GM12878 (cell line): ENCODE data around the gene SAMHD1. TPM values are rescaled to one million over a fixed set of nuclear protein-coding genes. Genes with fewer than 3 reads are reported as not detected.
"Not testable (repeated sequence)": the region's sequence is repeated elsewhere in the genome, so short reads cannot be mapped to it uniquely, and the experiment has no call there.

Experiments
- ATAC-seq: fragments of 200-7000 bp; cut with Tn5 transposase; 3 replicates; pipeline ENCODE4 v1.9.1; 2020; ENCODE audit warnings: mild to moderate bottlenecking, moderate library complexity
- BruUV-seq: library from RNA; stranded (reverse); fragments of 400-500 nt; replicated peaks from 2 replicates; lab custom pipeline; 2021; lab: Mats Ljungman, UMichigan
- CTCF ChIA-PET: fragments of 300-600 bp; sonication (Branson Sonifier 250); formaldehyde crosslinking; extraction: SDS; loops from one replicate; lab custom pipeline; 2021; ENCODE audit warnings: inconsistent platforms; lab: Yijun Ruan, JAX
- POLR2A ChIA-PET: fragments of 350-600 bp; formaldehyde crosslinking; extraction: SDS; loops from one replicate; lab custom pipeline; 2021; ENCODE audit warnings: inconsistent platforms; lab: Charles Lee
- RAD21 ChIA-PET: fragments of 300-600 bp; sonication (Branson Sonifier 250); formaldehyde crosslinking; loops from one replicate; lab custom pipeline; 2023; ENCODE audit warnings: antibody characterized with exemption; ENCODE audit not compliant: unreplicated experiment; lab: Charles Lee
- SMC1A ChIA-PET: fragments of 300-600 bp; sonication (Branson Sonifier 250); formaldehyde crosslinking; loops from one replicate; lab custom pipeline; 2023; ENCODE audit not compliant: unreplicated experiment, uncharacterized antibody; lab: Charles Lee
- DNase-seq: peaks from one replicate; pipeline ENCODE4 v3.0.0-alpha.2; 2011; ENCODE audit warnings: low read depth, low spot score
- FAIRE-seq: peaks from 3 replicates; lab custom pipeline; 2011; peaks lifted over from hg19 to GRCh38; lab: Jason Lieb, UNC
- H2AFZ ChIP-seq: 2 replicates; pipeline ENCODE4 v1.6.0; 2011; ENCODE audit warnings: low read depth, low read length, control low read depth; ENCODE audit not compliant: control insufficient read depth
- H3K27ac ChIP-seq: 2 replicates; pipeline ENCODE4 v1.5.1; 2011; ENCODE audit warnings: control low read depth; ENCODE audit not compliant: control insufficient read depth, insufficient read depth
- H3K27me3 ChIP-seq, 2 experiments: replicated peaks in 1 of 2; 2 replicates each; pipeline versions ENCODE4 v1.6.0 to v1.6.1; 2011; ENCODE audit warnings: low read length in 1 of 2; ENCODE audit not compliant: control insufficient read depth in 2 of 2, insufficient read depth in 2 of 2
- H3K36me3 ChIP-seq, 2 experiments: 2 replicates each; pipeline ENCODE4 v1.5.1; 2011; ENCODE audit warnings: low read length in 1 of 2; ENCODE audit not compliant: control insufficient read depth in 2 of 2, insufficient read depth in 2 of 2
- H3K4me1 ChIP-seq: 2 replicates; pipeline ENCODE4 v1.6.1; 2011; ENCODE audit warnings: mild to moderate bottlenecking, low read length, moderate library complexity, mixed read lengths; ENCODE audit not compliant: control insufficient read depth, insufficient read depth
- H3K4me2 ChIP-seq: 2 replicates; pipeline ENCODE4 v1.6.0; 2011; ENCODE audit warnings: control low read depth; ENCODE audit not compliant: control insufficient read depth, insufficient read depth
- H3K4me3 ChIP-seq: fragments of 200-600 bp; sonication (generic); 2 replicates; pipeline ENCODE4 v1.5.1; 2016
- H3K79me2 ChIP-seq: 2 replicates; pipeline ENCODE4 v1.6.0; 2011; ENCODE audit warnings: low read length; ENCODE audit not compliant: control insufficient read depth, insufficient read depth
- H3K9ac ChIP-seq: 2 replicates; pipeline ENCODE4 v1.8.0; 2011; ENCODE audit warnings: low read length, control low read depth, mixed read lengths; ENCODE audit not compliant: control insufficient read depth, insufficient read depth
- H3K9me3 ChIP-seq: replicated peaks from 3 replicates; pipeline ENCODE4 v1.5.1; 2011; ENCODE audit warnings: mild to moderate bottlenecking, low read length; ENCODE audit not compliant: control insufficient read depth, insufficient read depth
- H4K20me1 ChIP-seq: 2 replicates; pipeline ENCODE4 v1.6.0; 2011; ENCODE audit not compliant: control insufficient read depth, insufficient read depth
- BCL3 ChIP-seq: IDR thresholded peaks from 2 replicates; pipeline ENCODE4 v1.6.1; 2011; ENCODE audit warnings: borderline replicate concordance, low read depth, mild to moderate bottlenecking, moderate library complexity, low read length; ENCODE audit not compliant: insufficient read depth, poor library complexity, severe bottlenecking
- CREM ChIP-seq: IDR thresholded peaks from 2 replicates; pipeline ENCODE4 v1.6.1; 2014; ENCODE audit warnings: antibody characterized with exemption, low read depth
- EED ChIP-seq: sonication (generic); IDR thresholded peaks from 2 replicates; pipeline ENCODE4 v1.6.1; 2016; ENCODE audit warnings: antibody characterized with exemption, low read depth
- FOXM1 ChIP-seq: IDR thresholded peaks from 2 replicates; pipeline ENCODE4 v1.6.1; 2012; ENCODE audit warnings: low read depth, mild to moderate bottlenecking, inconsistent platforms, low read length, moderate library complexity
- GABPA ChIP-seq: IDR thresholded peaks from 2 replicates; pipeline ENCODE4 v1.6.1; 2014; ENCODE audit warnings: antibody characterized with exemption, low read depth, mild to moderate bottlenecking, inconsistent platforms
- HDGF ChIP-seq: fragments of 450-650 bp; IDR thresholded peaks from 2 replicates; pipeline ENCODE4 v1.6.1; 2016; ENCODE audit warnings: antibody characterized with exemption
- IKZF2 ChIP-seq, 2 experiments: fragments of 450-650 bp; IDR thresholded peaks; 2 replicates each; pipeline ENCODE4 v1.6.1; 2017; ENCODE audit warnings: mild to moderate bottlenecking in 2 of 2, moderate library complexity in 2 of 2
- IRF4 ChIP-seq: IDR thresholded peaks from 2 replicates; pipeline ENCODE4 v1.6.1; 2011; ENCODE audit warnings: low read depth, low read length
- JUND ChIP-seq: IDR thresholded peaks from 2 replicates; pipeline ENCODE4 v1.6.1; 2012; ENCODE audit warnings: low read depth, mild to moderate bottlenecking, low read length, improper control_type of control experiment, moderate library complexity
- LARP7 ChIP-seq: fragments of 450-650 bp; IDR thresholded peaks from 2 replicates; pipeline ENCODE4 v1.6.1; 2017; ENCODE audit warnings: mild to moderate bottlenecking
- NFIC ChIP-seq: IDR thresholded peaks from 2 replicates; pipeline ENCODE4 v1.6.1; 2012; ENCODE audit warnings: low read depth, mild to moderate bottlenecking, inconsistent platforms, low read length, moderate library complexity
- RCOR1 ChIP-seq: conservative IDR thresholded peaks from 2 replicates; pipeline ENCODE4 v1.6.1; 2012; ENCODE audit warnings: low read depth, low read length, improper control_type of control experiment
- SREBF1 ChIP-seq: IDR thresholded peaks from 2 replicates; pipeline ENCODE4 v1.6.1; 2012; ENCODE audit warnings: mild to moderate bottlenecking, low read length
- STAT3 ChIP-seq: IDR thresholded peaks from 2 replicates; pipeline ENCODE4 v1.6.1; 2011; ENCODE audit warnings: low read depth, low read length, improper control_type of control experiment
- TBL1XR1 ChIP-seq: IDR thresholded peaks from 2 replicates; pipeline ENCODE4 v1.6.1; 2012; ENCODE audit warnings: low read depth, low read length, improper control_type of control experiment
- TCF12 ChIP-seq: IDR thresholded peaks from 2 replicates; pipeline ENCODE4 v1.6.1; 2011; ENCODE audit warnings: low read depth, mild to moderate bottlenecking, low read length
- YY1 ChIP-seq: IDR thresholded peaks from 2 replicates; pipeline ENCODE4 v1.6.1; 2011; ENCODE audit warnings: low read depth, mild to moderate bottlenecking, low read length
- WGBS: methylation state at CpG from one replicate; pipeline ENCODE4 v1.1.6; 2016; ENCODE audit warnings: low lambda C conversion rate; ENCODE audit not compliant: insufficient replicate concordance, insufficient coverage; ENCODE audit errors: missing lambda C conversion rate; 5-methylcytosine and 5-hydroxymethylcytosine counted together
- in situ Hi-C: fragments of 300-500 bp; cut with MboI; formaldehyde crosslinking; loops from 9 replicates; pipeline ENCODE4 v1.14.3; 2018; ENCODE audit warnings: mixed read lengths
- intact Hi-C: fragments of 100-400 bp; cut with micrococcal nuclease; formaldehyde crosslinking; loops from one replicate; pipeline ENCODE4 v1.14.2; 2022; ENCODE audit not compliant: unreplicated experiment
- polyA plus RNA-seq, 11 experiments: library from polyadenylated mRNA; depleted of rRNA in 4 of 11; unstranded in 6 of 11; stranded (reverse) in 5 of 11; fragments of >200 nt; fragmentation: Nextera tagmentation in 4 of 11; fragmentation: Illumina TruSeq in 1 of 11; extraction: Ambion mirVana in 4 of 11; extraction: Trizol in 1 of 11; gene quantifications; 1 replicate in 1 of 11; 2 replicates in 10 of 11; pipeline versions ENCODE4 v1.2.1 to v1.2.3, GENCODE V29; 2011 to 2016; ENCODE audit warnings: inconsistent platforms in 2 of 11, missing spikeins in 2 of 11, low read depth in 1 of 11
- total RNA-seq, 4 experiments: library from RNA; depleted of rRNA in 3 of 4; stranded (reverse); fragments of >200 nt in 3 of 4; fragmentation: Illumina TruSeq in 1 of 4; extraction: Trizol in 1 of 4; gene quantifications; 2 replicates each; pipeline versions ENCODE4 v1.2.1 to v1.2.3, GENCODE V29; 2013 to 2021
- TF ChIP-seq, protein P1 (sequence below): IDR thresholded peaks from 2 replicates; pipeline ENCODE4 v1.6.1; 2012; ENCODE audit warnings: low read length, inconsistent platforms

SAMHD1 gene
- total and polyA plus RNA-seq, 10 of the 15 experiments (the other 5 are each of a cell fraction or from before 2014, with no cell fraction given) = 20.5 to 47.9 (median 38.8) TPM

DNA sequence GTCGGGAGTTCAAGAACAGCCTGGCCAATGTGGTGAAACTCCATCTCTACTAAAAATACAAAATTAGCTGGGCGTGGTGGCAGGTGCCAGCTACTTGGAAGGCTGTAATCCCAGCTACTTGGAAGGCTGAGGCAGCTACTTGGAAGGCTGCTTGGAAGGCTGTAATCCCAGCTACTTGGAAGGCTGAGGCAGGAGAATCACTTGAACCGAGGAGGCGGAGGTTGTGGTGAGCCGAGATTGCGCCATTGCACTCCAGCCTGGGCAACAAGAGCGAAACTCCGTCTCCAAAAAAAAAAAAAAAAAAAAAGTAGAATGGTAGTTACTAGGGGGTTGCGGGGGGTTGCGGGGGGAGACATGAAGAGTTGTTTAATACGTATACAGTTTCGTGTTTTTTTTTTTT, 19.4 kb downstream of the SAMHD1 start:
- H4K20me1 ChIP-seq, H3K79me2 ChIP-seq, ATAC-seq, H2AFZ ChIP-seq, H3K4me3 ChIP-seq, DNase-seq, H3K27ac ChIP-seq, H3K4me1 ChIP-seq, FAIRE-seq, H3K27me3 ChIP-seq, RAD21 ChIA-PET, in situ Hi-C loops, H3K4me2 ChIP-seq, H3K9ac ChIP-seq, intact Hi-C loops, SMC1A ChIA-PET, H3K9me3 ChIP-seq, BruUV-seq: not testable (repeated sequence)
- ChIA-PET POLR2A (interaction anchor here (0.5 kb wide), 1 partner anchor 118 kb away, joined by 3 read pairs; no protein-coding TSS in a partner anchor), CTCF (interaction anchor here (1.5 kb wide), 1 partner anchor 320 kb away, joined by 3 read pairs; no protein-coding TSS in a partner anchor)
- whole genome bisulfite sequencing = 90% methylated on average over 12 of the region's 12 CpGs
- H3K36me3 ChIP-seq = peaks cover 5 to 25% of the 10 kb centered on the region in 2 experiments

- no peak overlapping the region for H2AFZ ChIP-seq
- DNase-seq (no peak), FAIRE-seq (no peak), ATAC-seq (no peak)
- no peak overlapping the region for H3K4me2 ChIP-seq
- H3K9ac ChIP-seq = no peak overlapping the region
- intact Hi-C loops = no loop called here
- no peaks in the 10 kb centered on the region for H4K20me1 ChIP-seq
- ChIA-PET POLR2A (no interaction called here), SMC1A (no interaction called here), CTCF (no interaction called here), RAD21 (no interaction called here)
- 99% methylated on average over 5 of the region's 6 CpGs for WGBS
- H3K36me3 ChIP-seq = peaks cover 4 to 25% of the 10 kb centered on the region in 2 experiments
- no peaks in the 10 kb centered on the region for H3K79me2 ChIP-seq
- BruUV-seq = no TSS peak
- H3K9me3 ChIP-seq = no peaks in the 10 kb centered on the region
- H3K27ac ChIP-seq = no peak overlapping the region
- no peaks in the 10 kb centered on the region for H3K4me1 ChIP-seq
- no peaks in the 10 kb centered on the region for H3K27me3 ChIP-seq
- no peak overlapping the region for H3K4me3 ChIP-seq
- in situ Hi-C loops = no loop called here
- no peak for TF ChIP-seq EED
- TF ChIP-seq, protein P1, sequence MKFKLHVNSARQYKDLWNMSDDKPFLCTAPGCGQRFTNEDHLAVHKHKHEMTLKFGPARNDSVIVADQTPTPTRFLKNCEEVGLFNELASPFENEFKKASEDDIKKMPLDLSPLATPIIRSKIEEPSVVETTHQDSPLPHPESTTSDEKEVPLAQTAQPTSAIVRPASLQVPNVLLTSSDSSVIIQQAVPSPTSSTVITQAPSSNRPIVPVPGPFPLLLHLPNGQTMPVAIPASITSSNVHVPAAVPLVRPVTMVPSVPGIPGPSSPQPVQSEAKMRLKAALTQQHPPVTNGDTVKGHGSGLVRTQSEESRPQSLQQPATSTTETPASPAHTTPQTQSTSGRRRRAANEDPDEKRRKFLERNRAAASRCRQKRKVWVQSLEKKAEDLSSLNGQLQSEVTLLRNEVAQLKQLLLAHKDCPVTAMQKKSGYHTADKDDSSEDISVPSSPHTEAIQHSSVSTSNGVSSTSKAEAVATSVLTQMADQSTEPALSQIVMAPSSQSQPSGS = no peak
- TF ChIP-seq JUND = no peak
- no peak for TF ChIP-seq HDGF
- no peak for TF ChIP-seq LARP7
- TF ChIP-seq FOXM1 = no peak
- TF ChIP-seq STAT3 = no peak
- no peak for TF ChIP-seq CREM
- no peak for TF ChIP-seq BCL3
- TF ChIP-seq YY1 = no peak
- TF ChIP-seq TCF12 = no peak
- TF ChIP-seq SREBF1 = no peak
- TF ChIP-seq GABPA = no peak
- TF ChIP-seq IRF4 = no peak
- TF ChIP-seq NFIC = no peak
- TF ChIP-seq RCOR1 = no peak
- no peak for TF ChIP-seq IKZF2 (IDR thresholded peaks at IDR 0.05)
- TF ChIP-seq TBL1XR1 = no peak
These were observed 21.8 kb downstream of the SAMHD1 start for GRCh38 chr20:36929691-36930090.
